PC-9 (cell line): Measurements from ENCODE around the gene GPHA2. TPM values are rescaled to one million over a fixed set of nuclear protein-coding genes. Genes with fewer than 3 reads are reported as not detected.

Source experiments
- BruUV-seq: library from RNA; stranded (reverse); fragments of 400-500 nt; replicated peaks from 2 replicates; lab custom pipeline; 2021; lab: Mats Ljungman, UMichigan
- CTCF ChIA-PET: fragments of 300-600 bp; sonication (Branson Sonifier 250); formaldehyde crosslinking; loops from one replicate; lab custom pipeline; 2022; ENCODE audit warnings: antibody characterized with exemption; lab: Charles Lee
- POLR2A ChIA-PET: fragments of 300-600 bp; sonication (Branson Sonifier 250); formaldehyde crosslinking; loops from one replicate; lab custom pipeline; 2022; ENCODE audit warnings: antibody characterized with exemption; ENCODE audit not compliant: unreplicated experiment; lab: Charles Lee
- DNase-seq, 2 experiments: peaks; one replicate each; pipeline versions ENCODE4 v3.0.0 to v3.0.0-alpha.2; 2015 to 2022; ENCODE audit warnings: mixed read lengths in 1 of 2
- H2AFZ ChIP-seq: fragments of 200-600 bp; sonication (generic); 2 replicates; pipeline ENCODE4 v1.8.1; 2017; ENCODE audit warnings: antibody characterized with exemption
- H3F3A ChIP-seq: fragments of 200-600 bp; sonication (generic); 2 replicates; pipeline ENCODE4 v1.8.1; 2017; ENCODE audit warnings: antibody characterized with exemption, mild to moderate bottlenecking, low read depth; ENCODE audit not compliant: insufficient read depth
- H3K27ac ChIP-seq: fragments of 200-600 bp; sonication (generic); 2 replicates; pipeline ENCODE4 v1.6.1; 2016; ENCODE audit warnings: mixed run types
- H3K27me3 ChIP-seq: fragments of 200-600 bp; sonication (generic); 2 replicates; pipeline ENCODE4 v1.6.1; 2016; ENCODE audit warnings: low read depth, mixed run types; ENCODE audit not compliant: insufficient read depth
- H3K36me3 ChIP-seq: fragments of 200-600 bp; sonication (generic); 2 replicates; pipeline ENCODE4 v1.6.1; 2016; ENCODE audit warnings: low read depth, mixed run types
- H3K4me1 ChIP-seq: fragments of 200-600 bp; sonication (generic); replicated peaks from 2 replicates; pipeline ENCODE4 v1.6.1; 2016; ENCODE audit warnings: mixed run types; ENCODE audit not compliant: insufficient read depth
- H3K4me2 ChIP-seq: fragments of 200-600 bp; sonication (generic); 2 replicates; pipeline ENCODE4 v1.6.1; 2017; ENCODE audit warnings: mixed run types
- H3K4me3 ChIP-seq: fragments of 200-600 bp; sonication (generic); 2 replicates; pipeline ENCODE4 v1.6.1; 2016; ENCODE audit warnings: mixed run types
- H3K79me2 ChIP-seq: fragments of 200-600 bp; sonication (generic); 2 replicates; pipeline ENCODE4 v1.6.1; 2017; ENCODE audit warnings: low read depth, mixed run types
- H3K9me2 ChIP-seq: fragments of 200-600 bp; sonication (generic); 2 replicates; pipeline ENCODE4 v1.8.1; 2017; ENCODE audit warnings: mild to moderate bottlenecking; ENCODE audit not compliant: insufficient read depth
- H3K9me3 ChIP-seq: fragments of 200-600 bp; sonication (generic); 2 replicates; pipeline ENCODE4 v1.8.1; 2016; ENCODE audit warnings: low read depth; ENCODE audit not compliant: insufficient read depth
- H4K20me1 ChIP-seq: fragments of 200-600 bp; sonication (generic); 2 replicates; pipeline ENCODE4 v1.8.1; 2017; ENCODE audit not compliant: insufficient read depth
- CTCF ChIP-seq: fragments of 200-600 bp; sonication (generic); conservative IDR thresholded peaks from 2 replicates; pipeline ENCODE4 v1.6.1; 2017; ENCODE audit warnings: mixed run types, antibody characterized with exemption, mild to moderate bottlenecking, moderate library complexity
- EZH2 ChIP-seq: fragments of 200-600 bp; sonication (generic); IDR thresholded peaks from 2 replicates; pipeline ENCODE4 v1.8.0; 2017; ENCODE audit warnings: antibody characterized with exemption, low read depth
- intact Hi-C: fragments of 100-400 bp; cut with micrococcal nuclease; formaldehyde crosslinking; loops from one replicate; pipeline ENCODE4 v1.10.0; 2022; ENCODE audit not compliant: unreplicated experiment
- total RNA-seq: library from RNA; stranded (reverse); gene quantifications from 2 replicates; pipeline ENCODE4 v1.2.3, GENCODE V29; 2021

The GPHA2 gene
- total RNA-seq, 1 experiment from 2014 or later, result 1.0 TPM

GRCh38 chr11:64932324-64932723 is 3.4 kb downstream of the GPHA2 start:
- H3F3A ChIP-seq, result no peaks in the 10 kb centered on the region
- no peak overlapping the region for H3K4me2 ChIP-seq
- no peaks in the 10 kb centered on the region for H3K36me3 ChIP-seq
- ChIA-PET POLR2A (no interaction called here), CTCF (interaction anchor here (0.6 to 1.0 kb wide), 2 partner anchors 23 to 49 kb away, joined by 3 to 4 read pairs; no protein-coding TSS in a partner anchor)
- no TSS peak for BruUV-seq
- intact Hi-C loops, result no loop called here
- DNase-seq, result no peak
- H4K20me1 ChIP-seq, result no peaks in the 10 kb centered on the region
- H3K27ac ChIP-seq, result no peak overlapping the region
- H2AFZ ChIP-seq, result no peak overlapping the region
- no peaks in the 10 kb centered on the region for H3K79me2 ChIP-seq
- no peak overlapping the region for H3K4me3 ChIP-seq
- H3K9me2 ChIP-seq, result no peaks in the 10 kb centered on the region
- H3K9me3 ChIP-seq, result no peaks in the 10 kb centered on the region
- TF ChIP-seq EZH2 (no peak), CTCF (no peak)
- H3K4me1 ChIP-seq, result no peaks in the 10 kb centered on the region
- no peaks in the 10 kb centered on the region for H3K27me3 ChIP-seq

- H2AFZ ChIP-seq, result no peak overlapping the region
- DNase-seq, result no peak
- no TSS peak for BruUV-seq
- H3K4me3 ChIP-seq, result no peak overlapping the region
- intact Hi-C loops, result no loop called here
- H3K27me3 ChIP-seq, result no peaks in the 10 kb centered on the region
- H3K36me3 ChIP-seq, result no peaks in the 10 kb centered on the region
- H3K27ac ChIP-seq, result no peak overlapping the region
- no peaks in the 10 kb centered on the region for H3K79me2 ChIP-seq
- no peak overlapping the region for H3K4me2 ChIP-seq
- H4K20me1 ChIP-seq, result no peaks in the 10 kb centered on the region
- POLR2A ChIA-PET, result no interaction called here
- no peaks in the 10 kb centered on the region for H3K4me1 ChIP-seq
- no peaks in the 10 kb centered on the region for H3K9me2 ChIP-seq
- TF ChIP-seq EZH2 (no peak), CTCF (no peak)
- CTCF ChIA-PET, result no interaction called here
- H3K9me3 ChIP-seq, result no peaks in the 10 kb centered on the region
- H3F3A ChIP-seq, result no peaks in the 10 kb centered on the region
Observed at GRCh38 chr11:64931290-64931689, 4.4 kb downstream of the GPHA2 start.

- ChIA-PET CTCF (no interaction called here), POLR2A (interaction anchor here (0.6 to 0.7 kb wide), 2 partner anchors 181 to 547 kb away, joined by 3 to 4 read pairs; no protein-coding TSS in a partner anchor)
- BruUV-seq, result no TSS peak
- Histone ChIP-seq H2AFZ (no peak overlapping the region), H3K27ac (no peak overlapping the region), H3K27me3 (no peaks in the 10 kb centered on the region), H3K9me3 (no peaks in the 10 kb centered on the region), H3K4me2 (no peak overlapping the region), H3K9me2 (no peaks in the 10 kb centered on the region), H3K4me3 (no peak overlapping the region), H4K20me1 (no peaks in the 10 kb centered on the region), H3K4me1 (peaks cover under 1% of the 10 kb centered on the region; the same call in 1 of the 2 replicates), H3F3A (no peaks in the 10 kb centered on the region), H3K79me2 (no peaks in the 10 kb centered on the region), H3K36me3 (no peaks in the 10 kb centered on the region)
- DNase-seq, result no peak
- intact Hi-C loops, result no loop called here
- TF ChIP-seq EZH2 (no peak), CTCF (no peak)
Observed at GRCh38 chr11:64930340-64930739, 5.4 kb downstream of the GPHA2 start.
